T-helper 1 cell (primary cell): Measurements from ENCODE around the gene MAP4K3.

ENCODE experiments used
- DNase-seq, 5 donors: peaks; one replicate each; pipeline ENCODE4 v3.0.0-alpha.2; 2012 to 2020

Gene MAP4K3

DNA sequence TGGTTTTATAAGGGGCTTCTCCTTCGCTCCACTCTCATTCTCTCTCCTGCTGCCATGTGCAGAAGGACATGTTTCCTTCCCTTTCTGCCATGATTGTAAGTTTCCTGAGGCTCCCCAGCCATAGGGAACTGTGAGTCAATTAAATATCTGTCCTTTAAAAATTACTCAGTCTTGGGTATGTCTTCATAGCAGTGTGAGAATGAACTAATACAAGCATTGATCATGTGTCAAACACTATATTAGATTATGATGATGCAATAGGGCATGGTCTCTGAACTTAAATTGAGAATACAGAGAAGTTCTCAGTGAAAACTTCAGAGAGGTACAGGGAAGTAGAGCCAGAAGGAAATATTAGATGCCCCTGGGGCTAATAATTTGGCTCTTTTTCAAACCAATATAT is 5.9 kb upstream of the MAP4K3 start:
- no peak for DNase-seq

DNA sequence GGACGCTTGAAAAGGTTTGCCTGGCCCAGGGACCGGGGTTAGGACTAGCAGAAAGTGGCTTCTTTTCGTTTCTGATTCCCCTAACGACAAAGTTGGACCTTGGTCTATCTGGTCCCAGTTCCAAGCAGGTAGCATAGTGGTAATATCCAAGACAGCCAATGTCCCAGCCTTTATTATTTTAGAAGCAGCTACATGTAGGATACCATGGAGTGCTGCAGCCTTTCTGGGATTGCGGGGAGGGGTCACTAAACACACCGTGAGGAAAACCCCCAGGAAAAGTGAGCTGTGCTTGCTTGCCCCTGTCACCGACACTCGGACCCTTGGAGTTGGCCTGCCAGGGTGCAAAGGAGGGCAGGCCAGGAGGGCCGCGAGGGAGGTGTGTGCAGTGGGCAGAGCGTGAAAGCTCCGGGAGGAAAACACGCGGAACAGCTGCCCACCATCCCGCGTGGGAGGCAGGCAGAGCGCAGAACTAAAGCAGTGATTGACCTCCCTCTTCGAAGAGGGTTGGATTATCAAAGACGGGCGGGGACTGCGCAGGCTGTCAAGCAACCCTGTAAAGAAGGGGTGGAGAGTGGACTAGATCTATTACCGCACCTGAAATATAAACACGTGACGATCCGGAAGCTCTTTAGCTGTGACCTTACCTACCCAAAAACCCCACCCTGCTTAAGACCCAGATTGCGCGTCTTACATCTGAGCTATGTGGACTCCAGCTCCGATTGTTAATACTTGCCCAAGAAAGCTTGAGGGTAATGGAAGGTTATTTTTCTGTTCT is 624 bp upstream of the MAP4K3 start:
- peak in 4 of 5 donors; percentile 3 to 57 (median 31) for DNase-seq

DNA sequence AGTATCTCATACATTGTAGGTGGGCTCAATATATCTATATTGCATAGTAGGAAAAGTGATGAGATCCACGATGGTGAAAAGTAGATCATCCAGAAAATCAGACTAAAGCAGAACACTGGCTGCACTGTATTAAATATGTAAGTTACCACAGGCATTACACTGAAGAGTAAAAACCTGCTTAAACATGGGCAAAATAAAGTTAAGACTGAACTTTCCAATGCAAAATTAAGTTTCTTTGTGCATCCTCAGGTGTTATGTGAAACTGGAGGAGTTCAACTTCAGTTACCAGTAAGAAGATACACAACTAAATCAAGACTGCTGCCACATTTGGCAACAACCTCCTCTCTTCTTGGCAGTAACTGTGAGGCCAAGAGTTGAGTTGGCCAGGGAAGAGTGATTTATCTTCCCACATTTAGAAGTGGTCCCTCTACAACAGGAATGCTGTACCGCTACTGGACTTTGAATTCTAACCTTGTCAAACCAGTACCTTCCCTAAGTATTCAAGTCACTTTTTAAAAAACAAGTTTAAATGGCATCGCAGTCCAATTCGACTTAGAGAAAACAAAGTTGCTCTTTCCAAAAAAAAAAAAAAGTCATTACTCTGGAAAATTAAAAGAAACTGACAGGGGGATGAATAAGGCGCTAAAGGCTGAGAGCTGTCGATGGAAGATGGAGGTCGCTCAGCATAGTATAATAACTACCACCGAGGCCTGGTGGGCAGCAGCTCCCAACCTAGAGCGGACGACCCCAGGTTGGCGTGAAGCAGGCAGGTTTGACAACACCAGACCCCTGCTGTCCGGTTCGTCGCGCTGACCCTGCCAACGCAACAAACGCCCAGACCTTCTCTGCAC is 1.1 kb downstream of the MAP4K3 start:
- no peak for DNase-seq

DNA sequence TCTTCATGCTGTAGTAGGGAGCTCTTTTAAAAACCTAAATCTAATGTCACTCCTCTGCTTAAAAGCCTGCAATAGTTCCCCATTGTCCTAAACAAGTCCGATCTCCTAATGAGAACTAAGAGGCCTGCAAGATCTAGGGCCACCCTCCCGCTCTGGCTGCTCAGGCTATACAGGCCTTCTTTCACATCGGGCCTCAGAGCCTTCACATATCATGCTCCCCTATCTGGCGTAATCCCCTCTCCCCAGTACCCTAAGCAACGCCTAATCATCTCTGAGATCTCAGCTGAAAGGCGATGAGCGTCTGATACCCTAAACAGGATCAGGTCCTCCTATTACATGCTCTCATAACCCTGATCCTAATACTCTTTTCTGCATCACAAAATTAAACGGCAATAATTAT is 1.9 kb downstream of the MAP4K3 start:
- DNase-seq, result no peak

DNA sequence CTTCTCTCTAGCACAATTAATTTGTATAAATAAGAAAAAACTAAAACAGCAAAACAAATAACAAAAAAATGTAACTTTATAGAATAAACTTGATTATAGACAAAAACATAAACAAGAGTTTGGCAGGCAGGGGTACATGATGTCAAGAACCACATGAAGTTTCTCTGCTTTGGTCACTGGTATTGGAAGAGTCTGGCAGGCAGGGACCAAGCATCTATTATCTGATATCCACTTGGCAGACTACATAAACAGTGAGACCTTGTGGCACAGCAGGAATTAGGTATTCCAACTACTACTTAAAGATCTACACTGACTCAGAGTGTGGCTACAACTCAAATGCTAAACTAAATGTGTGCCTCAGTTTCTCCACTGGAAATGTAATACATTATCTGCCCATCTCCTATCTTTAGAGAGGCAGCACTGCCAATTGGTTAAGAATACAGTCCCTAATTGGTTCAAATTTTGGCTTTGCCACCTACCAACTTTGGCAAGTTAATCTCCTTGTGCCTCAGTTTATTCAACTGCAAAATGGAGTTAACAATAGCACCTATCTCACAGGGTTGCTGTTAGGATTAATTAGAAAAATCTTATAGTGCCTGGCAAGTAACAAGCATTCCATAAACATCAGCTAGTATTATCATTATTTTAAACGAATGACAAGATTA is 2.7 kb downstream of the MAP4K3 start:
- DNase-seq, result no peak

DNA sequence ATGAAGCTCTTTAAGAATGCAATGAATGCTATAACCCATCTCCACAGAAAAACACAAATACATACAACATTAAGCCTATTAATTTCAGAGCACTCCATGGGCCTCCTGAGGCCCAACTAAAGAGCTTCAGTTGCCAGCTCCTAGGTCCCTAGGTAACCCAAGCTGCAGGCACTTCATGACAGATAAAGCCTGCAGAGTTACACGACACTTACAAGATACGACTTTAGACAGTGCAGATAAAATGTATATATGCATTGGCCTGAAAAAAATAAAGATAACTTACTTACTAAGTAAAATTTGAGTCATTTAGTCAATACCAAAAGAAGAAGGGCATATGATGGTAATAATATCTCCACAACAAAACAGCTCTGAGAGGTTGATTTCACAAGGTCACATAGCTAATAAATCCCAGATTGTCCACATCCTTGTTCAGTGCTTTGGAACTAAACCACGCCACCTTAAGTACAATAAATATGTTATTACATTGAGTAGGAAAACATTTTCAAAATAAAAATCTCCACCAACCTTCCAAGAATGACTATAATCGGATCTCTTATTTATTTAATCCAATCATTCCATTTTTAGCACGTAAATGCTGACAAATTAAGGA is 3.4 kb downstream of the MAP4K3 start:
- DNase-seq, result no peak

DNA sequence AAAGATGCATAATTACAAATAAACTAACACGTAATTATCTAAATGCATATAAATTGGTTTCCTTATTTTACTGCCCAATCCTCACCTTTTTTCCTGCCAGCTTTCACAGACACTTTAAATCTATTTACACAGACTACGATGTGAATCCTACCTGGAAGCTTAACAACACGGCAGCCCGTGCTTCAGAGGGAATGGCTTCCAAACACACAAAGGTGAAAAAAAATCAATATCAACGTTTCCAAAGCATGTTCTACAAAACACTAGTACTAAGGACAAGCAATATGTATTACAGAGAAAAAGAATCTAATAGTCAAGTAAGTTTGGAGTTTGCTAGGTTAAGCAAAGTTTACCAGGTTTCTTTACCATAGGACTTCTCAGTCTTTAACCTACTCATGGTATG is 4.4 kb downstream of the MAP4K3 start:
- no peak for DNase-seq

DNA sequence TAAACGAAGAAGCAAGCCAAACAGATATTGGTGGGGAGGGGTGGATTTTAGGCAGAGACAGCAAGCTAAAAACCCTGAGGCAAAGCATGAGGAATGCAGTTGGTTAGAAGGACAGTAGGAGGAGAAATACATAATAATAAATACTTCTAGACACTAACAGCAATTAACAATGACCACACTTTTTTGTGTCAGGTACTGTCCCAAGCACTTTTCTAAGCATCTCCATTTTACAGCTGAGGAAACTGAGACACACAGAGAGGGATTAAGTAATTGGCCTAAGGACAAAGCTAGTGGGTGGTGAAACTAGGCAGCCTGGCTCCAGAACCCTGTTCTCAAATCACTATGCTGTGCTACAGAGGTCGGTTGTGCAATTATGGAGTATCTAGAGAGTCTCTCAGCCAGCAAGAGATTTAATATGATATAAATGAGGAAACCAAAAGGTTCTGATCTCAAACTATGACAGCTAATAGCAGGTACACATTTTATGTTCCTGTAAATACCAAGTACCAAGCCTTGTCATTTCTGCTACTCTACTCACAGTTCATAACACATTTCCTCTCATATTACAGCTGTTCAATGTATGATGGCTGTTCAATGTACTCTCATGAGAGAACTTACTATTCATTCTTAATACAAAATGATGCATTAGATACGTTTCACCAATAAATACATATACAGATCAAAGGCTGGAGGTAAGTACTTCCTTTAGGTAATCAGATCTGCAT is 5.3 kb downstream of the MAP4K3 start:
- no peak for DNase-seq

DNA sequence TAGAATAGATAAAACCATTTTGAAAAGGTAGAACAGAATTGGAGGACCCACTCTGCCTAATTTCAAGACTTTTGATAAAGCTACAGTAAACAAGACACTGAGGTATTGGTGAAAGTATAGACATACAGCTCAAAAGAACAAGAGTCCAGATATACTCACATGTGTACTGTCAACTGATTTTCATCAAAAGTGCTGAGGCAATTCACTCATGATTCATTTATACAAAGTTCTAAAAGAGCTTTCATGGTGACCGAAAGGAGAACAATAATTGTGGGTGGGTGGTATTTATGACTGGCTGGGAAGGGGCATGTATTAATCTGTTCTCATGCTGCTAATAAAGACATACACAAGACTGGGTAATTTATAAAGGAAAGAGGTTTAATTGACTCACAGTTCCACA is 7.3 kb downstream of the MAP4K3 start:
- DNase-seq, result no peak

DNA sequence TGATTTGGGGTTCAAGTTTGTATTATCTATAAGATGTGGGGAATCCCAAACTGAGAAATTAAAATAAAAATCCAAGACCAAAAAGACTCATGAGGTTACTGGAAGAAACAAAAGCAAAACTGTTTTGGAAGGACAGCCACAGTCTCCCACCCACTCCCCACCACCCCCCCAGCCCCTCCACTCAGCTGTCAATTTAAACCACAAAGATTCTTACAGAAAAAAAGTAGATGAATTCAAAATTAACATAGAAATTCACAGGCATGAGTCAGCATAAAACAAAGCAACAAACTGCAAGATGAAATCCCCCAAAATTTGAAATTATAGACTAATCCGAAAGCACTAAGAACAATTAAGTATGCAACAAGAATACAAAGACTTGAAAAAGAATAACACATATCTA is 12.1 kb downstream of the MAP4K3 start:
- no peak for DNase-seq

DNA sequence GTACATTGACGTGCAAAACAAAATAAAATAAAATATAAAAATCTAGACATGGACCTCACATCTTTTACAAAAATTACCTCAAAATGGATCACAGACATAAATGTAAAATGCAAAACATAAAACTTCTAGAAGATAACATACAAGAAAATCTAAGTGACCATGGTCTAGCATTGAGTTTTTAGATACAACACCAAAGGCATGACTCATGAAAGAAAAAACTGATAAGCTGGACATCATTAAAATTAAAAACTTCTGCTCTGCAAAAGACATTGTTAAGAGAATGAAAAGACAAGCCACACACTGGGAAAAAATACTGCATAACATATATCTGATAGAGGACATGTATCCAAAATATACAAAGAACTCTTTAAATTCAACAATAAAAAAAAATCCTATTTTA is 14.4 kb downstream of the MAP4K3 start:
- no peak for DNase-seq

DNA sequence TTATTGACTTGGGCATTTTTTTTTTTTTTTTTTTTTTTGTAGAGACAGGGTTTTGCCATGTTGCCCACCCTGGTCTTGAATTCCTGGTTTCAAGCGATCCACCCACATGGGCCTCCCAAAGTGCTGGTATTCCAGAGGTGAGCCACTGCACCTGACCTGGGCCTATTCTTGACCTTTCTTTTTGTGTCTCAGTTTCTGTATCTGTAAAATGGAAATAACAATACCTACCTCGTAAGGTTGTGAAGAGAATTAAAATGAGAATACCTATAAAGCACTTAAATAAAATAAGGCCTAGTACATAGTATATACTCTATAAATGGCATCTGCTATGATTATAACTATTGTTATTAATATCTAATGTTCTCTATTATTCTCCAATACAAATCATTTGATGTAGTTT is 15.7 kb downstream of the MAP4K3 start:
- no peak for DNase-seq

DNA sequence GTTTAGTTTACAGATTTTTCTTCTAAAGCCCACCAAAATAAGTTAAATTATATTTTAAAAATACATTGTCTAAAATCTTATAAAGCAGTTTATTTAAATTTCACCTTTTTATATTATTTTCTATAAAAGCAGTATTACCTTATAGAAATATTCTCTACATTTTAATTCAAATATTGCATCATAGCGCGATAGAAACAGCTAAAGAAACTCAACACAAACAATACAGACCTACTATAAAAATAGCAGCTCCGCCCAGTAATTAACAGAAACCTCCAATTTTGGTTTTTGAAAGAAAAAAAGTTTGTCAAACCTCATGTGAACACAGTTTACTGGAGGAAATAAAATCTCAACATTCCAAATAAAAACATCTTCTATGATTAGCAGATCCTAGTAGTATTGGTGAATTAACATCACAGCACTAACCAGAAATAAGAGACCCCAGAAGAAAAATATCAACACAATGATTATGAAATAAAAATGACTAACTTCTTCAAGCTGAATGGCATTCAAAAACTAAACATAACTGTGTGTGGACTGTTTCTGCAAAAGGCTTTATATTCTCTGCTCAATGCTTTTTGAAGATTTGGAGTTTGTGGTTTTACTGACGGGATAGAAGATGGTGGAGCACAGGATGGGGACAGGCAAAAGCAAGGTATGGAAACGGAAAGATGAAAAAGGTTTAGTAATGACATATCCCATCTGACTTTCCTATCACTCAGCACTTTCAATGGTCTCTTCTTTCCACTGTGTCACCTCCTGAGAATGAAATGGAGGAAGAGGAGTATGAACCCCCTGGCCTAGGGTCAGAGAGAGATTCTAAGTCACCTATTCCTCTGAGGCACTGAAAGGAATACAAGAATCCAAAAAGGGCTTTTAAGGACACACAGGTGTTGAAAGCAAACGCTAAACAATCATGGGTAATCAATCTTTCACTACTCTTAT is 17.5 kb downstream of the MAP4K3 start:
- no peak for DNase-seq

DNA sequence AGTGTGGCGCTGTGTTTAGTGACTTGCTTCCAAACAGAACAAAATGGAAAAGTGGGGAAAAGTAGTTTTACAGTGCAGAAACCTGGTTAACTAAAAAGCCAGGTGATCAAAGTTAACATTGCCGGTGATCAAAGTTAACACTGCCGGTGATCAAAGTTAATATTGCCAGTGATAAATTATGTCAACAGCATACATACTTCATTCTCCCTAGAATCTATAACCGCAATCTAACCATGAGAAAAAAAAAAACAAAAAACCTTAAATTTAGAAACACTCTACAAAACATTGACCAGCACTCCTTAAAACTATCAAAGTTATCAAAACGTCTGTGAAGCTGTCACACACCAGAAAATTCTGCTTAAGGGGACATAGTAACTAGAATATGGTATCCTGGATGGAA is 18.6 kb downstream of the MAP4K3 start:
- DNase-seq, result no peak

DNA sequence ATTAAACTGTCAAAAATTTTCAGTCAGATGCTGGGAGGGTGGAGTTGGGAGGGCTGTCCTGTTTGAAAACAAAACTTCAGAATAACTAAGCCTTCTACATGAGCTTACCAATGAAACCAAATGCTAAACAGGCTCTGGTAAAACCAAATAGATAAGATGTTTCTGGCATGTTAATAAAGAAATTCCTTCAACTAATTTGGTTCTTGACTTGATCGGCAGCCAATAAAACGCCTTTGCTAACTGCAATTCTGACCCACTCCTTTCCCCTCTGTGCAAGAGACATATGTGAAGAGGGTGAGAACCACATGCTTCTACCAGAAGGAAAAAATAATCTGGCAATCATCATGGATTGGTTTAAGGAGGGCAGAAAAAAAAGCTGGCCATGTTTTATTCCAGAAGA is 20.9 kb downstream of the MAP4K3 start:
- no peak for DNase-seq

DNA sequence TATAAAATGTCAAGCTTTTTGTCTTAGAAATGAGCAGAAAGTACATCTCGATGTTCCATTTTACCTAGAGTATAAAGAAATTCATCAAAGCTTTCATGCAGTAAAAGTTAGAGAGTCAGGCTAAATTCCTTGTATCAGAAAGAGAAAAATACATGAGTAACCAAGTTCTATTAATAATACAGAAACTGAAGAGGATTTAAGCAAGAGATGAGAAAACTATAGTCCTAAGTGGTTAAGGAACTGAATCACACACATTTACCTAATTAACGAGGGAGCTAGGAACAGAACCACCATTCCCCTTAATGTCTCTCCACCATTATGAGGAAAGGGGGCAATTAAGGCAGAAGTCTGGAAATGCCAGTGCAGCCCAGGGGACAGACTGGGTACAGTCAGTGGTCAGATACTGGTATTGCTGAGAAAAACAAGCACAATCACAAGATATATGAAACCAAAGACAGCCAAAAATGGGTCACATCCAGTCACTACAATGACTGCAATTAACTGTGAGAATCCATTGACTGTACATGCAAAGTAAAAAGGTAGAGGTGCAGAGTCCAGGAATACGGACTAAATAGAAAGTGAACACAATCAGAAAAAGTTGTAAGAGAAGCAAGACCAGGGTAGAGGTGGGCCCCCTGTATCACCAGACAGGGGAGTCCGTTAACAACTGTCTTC is 23.9 kb downstream of the MAP4K3 start:
- DNase-seq, result no peak

DNA sequence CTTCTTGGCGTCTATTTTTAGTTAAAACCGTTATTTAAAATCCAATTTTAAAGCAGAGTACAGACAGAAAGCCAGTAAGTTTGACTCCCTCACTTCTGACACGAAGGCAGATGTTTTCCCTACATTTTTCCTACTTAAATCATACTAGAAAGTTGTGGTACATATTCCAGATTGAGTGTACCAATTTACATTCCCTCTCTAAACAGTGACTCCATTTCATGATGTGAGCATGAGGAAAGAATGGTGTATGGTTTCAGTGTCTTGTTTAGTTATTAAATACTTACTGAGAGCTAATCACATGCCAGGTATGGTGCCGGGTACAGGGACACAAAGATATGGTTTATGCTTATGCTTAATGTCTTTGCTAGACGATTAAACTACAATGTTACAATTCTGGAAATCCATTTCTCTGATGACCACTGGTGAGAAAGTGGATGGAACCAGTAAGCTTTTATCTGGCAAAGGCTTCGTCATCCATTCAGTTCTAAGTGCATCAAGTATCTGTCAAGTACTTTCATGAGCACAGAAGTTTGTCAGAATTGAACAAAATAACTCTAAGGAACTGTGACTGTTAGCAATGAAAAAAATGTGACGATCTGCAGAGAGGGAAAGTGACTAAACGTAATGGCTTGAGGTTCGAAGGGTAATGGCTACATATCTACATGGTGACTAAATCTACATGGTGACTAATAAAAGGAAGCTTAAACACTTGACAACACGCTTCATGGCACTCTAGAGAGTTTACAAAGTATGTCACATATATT is 25.7 kb downstream of the MAP4K3 start:
- no peak for DNase-seq

DNA sequence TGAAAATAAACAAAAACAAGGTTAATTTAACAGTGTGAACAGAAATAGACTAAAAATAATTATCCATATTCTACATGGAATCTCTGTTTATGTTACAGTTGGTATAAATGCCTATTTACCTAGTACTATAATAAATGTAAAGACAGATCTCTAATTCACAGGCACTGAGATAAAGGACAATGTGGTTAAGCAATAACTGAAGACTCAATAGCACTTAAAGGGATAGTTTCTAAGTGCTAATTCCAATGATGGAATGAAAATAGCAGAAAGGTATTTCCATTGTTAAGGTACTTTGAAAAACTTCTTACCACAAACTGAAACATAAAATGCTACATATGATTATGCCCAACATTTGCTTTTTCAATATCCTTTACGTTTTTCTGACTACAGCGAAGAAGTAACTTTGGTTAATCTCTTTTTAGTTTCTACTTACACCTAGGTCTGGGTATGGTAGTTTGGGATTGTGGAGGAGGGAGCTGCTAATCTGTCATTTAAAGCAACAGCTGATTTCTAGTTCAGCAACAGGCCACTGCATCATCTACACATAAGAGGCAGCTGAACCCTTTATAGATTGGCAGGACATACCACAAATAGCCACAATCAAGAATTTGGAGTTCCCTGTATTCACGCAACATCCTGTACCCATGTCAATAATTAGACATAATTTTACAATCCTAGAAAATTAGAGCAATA is 27.2 kb downstream of the MAP4K3 start:
- DNase-seq, result no peak
